HepG2 (cell line): ENCODE data around the gene ZNF341. TPM values are rescaled to one million over a fixed set of nuclear protein-coding genes. Genes with fewer than 3 reads are reported as not detected.

Source experiments
- ARHGAP35 ChIP-seq: sonication (generic); formaldehyde crosslinking; IDR thresholded peaks from 2 replicates; pipeline ENCODE4 v1.9.0; 2022; ENCODE audit warnings: mild to moderate bottlenecking, inconsistent platforms, moderate library complexity, missing genetic modification reagents, borderline replicate concordance
- ATM ChIP-seq: fragments of 450-650 bp; IDR thresholded peaks from 2 replicates; pipeline ENCODE4 v1.7.1; 2017; ENCODE audit warnings: mild to moderate bottlenecking, borderline replicate concordance
- JARID2 ChIP-seq: sonication (generic); formaldehyde crosslinking; IDR thresholded peaks from 2 replicates; pipeline ENCODE4 v1.8.1; 2023; ENCODE audit warnings: missing genetic modification reagents, inconsistent platforms; ENCODE audit not compliant: insufficient replicate concordance
- JUND ChIP-seq: sonication (generic); formaldehyde crosslinking; IDR thresholded peaks from 2 replicates; pipeline ENCODE4 v1.8.0; 2022; ENCODE audit warnings: mild to moderate bottlenecking, missing genetic modification reagents
- MAF1 ChIP-seq: sonication (generic); formaldehyde crosslinking; IDR thresholded peaks from 2 replicates; pipeline ENCODE4 v1.5.0; 2020; ENCODE audit warnings: missing genetic modification reagents, borderline replicate concordance
- NFIC ChIP-seq: IDR thresholded peaks from 2 replicates; pipeline ENCODE4 v1.6.1; 2012; ENCODE audit warnings: mild to moderate bottlenecking, low read length, inconsistent platforms
- RBAK ChIP-seq: sonication (generic); formaldehyde crosslinking; IDR thresholded peaks from 2 replicates; pipeline ENCODE4 v1.5.1; 2020; ENCODE audit warnings: mild to moderate bottlenecking, missing genetic modification reagents
- RFXANK ChIP-seq: IDR thresholded peaks from 2 replicates; pipeline ENCODE4 v1.6.1; 2016
- ZEB1 ChIP-seq: IDR thresholded peaks from 2 replicates; pipeline ENCODE4 v1.6.1; 2012; ENCODE audit warnings: mild to moderate bottlenecking, low read depth, inconsistent platforms; ENCODE audit not compliant: insufficient replicate concordance
- ZNF225 ChIP-seq: sonication (generic); formaldehyde crosslinking; IDR thresholded peaks from 2 replicates; pipeline ENCODE4 v1.4.0; 2020; ENCODE audit warnings: mild to moderate bottlenecking, missing genetic modification reagents
- ZNF382 ChIP-seq: sonication (generic); formaldehyde crosslinking; IDR thresholded peaks from 2 replicates; pipeline ENCODE4 v1.5.0; 2020; ENCODE audit warnings: missing genetic modification reagents, mild to moderate bottlenecking, borderline replicate concordance
- ZNF589 ChIP-seq: sonication (generic); formaldehyde crosslinking; conservative IDR thresholded peaks from 2 replicates; pipeline ENCODE4 v1.8.0; 2022; ENCODE audit warnings: mild to moderate bottlenecking, moderate library complexity, missing genetic modification reagents
- ZNF724P ChIP-seq: sonication (generic); formaldehyde crosslinking; IDR thresholded peaks from 2 replicates; pipeline ENCODE4 v1.8.0; 2022; ENCODE audit warnings: missing genetic modification reagents, borderline replicate concordance
- polyA plus RNA-seq, 8 experiments: library from polyadenylated mRNA; depleted of rRNA in 3 of 8; stranded (reverse) in 7 of 8; unstranded in 1 of 8; fragments of >200 nt; fragmentation: Illumina TruSeq in 4 of 8; extraction: Trizol in 4 of 8; gene quantifications; 2 replicates each; pipeline versions ENCODE4 v1.2.1 to v1.2.3, GENCODE V29; 2011 to 2016; ENCODE audit warnings: low read depth in 4 of 8, missing spikeins in 1 of 8, mixed read lengths in 1 of 8; ENCODE audit not compliant: insufficient read depth in 1 of 8
- total RNA-seq, 5 experiments: library from RNA; depleted of rRNA; stranded (reverse); fragments of >200 nt; fragmentation: Illumina TruSeq; extraction: Trizol; gene quantifications; 2 replicates each; pipeline ENCODE4 v1.2.3, GENCODE V29; 2016; ENCODE audit warnings: low read depth in 1 of 5
- TF ChIP-seq, protein P1 (sequence below): sonication (generic); formaldehyde crosslinking; IDR thresholded peaks from 2 replicates; pipeline ENCODE4 v1.4.0; 2020; ENCODE audit warnings: missing genetic modification reagents
- TF ChIP-seq, protein P2 (sequence below): sonication (generic); formaldehyde crosslinking; IDR thresholded peaks from 2 replicates; pipeline ENCODE4 v1.8.1; 2023; ENCODE audit warnings: mild to moderate bottlenecking, missing genetic modification reagents
- TF ChIP-seq, protein P3 (sequence below): sonication (generic); formaldehyde crosslinking; IDR thresholded peaks from 2 replicates; pipeline ENCODE4 v1.8.1; 2022; ENCODE audit warnings: mild to moderate bottlenecking, missing genetic modification reagents
- TF ChIP-seq, protein P4 (sequence below): sonication (generic); formaldehyde crosslinking; IDR thresholded peaks from 2 replicates; pipeline ENCODE4 v1.4.0; 2020; ENCODE audit warnings: missing genetic modification reagents
- TF ChIP-seq, protein P5 (sequence below): sonication (generic); formaldehyde crosslinking; IDR thresholded peaks from 2 replicates; pipeline ENCODE4 v1.8.0; 2022; ENCODE audit warnings: missing genetic modification reagents, mild to moderate bottlenecking, moderate library complexity, borderline replicate concordance

ZNF341 gene
- total and polyA plus RNA-seq, 2 of the 13 experiments (the other 11 are each of a cell fraction or from before 2014, with no cell fraction given), result 1.1 to 2.2 TPM

DNA sequence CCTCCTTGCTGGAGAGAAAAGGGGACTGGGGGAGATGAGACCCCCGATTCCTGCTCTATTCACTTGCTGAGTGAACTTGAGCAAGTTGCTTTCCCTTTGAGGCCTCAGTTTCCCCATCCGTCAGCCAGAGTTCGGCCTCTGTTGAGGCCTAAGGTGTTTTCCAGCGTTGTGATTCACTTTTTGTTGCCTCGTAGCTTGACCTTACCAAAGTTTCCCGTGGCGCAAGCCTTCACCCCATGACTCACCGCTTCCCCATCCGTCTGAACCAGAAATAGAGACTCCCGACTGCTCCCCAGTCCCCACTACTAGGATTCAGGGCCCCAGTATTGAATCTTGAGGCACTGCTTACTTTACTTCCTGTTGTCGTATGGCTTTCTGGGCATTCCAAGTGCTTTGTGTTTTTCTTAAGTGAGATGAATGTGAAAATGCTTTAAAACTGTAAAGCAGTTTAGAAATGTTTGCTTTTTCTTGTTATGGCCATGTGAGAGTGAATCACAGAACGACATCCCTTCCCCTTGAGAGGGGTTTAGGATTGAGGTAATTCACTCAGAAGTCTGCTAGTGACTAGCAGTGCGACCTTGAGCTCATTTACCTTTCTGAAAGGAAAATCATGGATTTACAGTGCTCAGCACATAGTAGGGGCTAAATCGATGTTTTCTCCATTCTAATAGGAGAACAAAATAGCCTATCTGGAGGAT, 80.5 kb downstream of the ZNF341 start (continued):
- no peak for TF ChIP-seq ZNF225 (CRISPR knock-in tag)
- TF ChIP-seq ZNF589, result no peak
- no peak for TF ChIP-seq MAF1 (CRISPR knock-in tag)
- no peak for TF ChIP-seq JUND (CRISPR knock-in tag)
- no peak for TF ChIP-seq JARID2 (CRISPR knock-in tag)
- TF ChIP-seq, protein P1, sequence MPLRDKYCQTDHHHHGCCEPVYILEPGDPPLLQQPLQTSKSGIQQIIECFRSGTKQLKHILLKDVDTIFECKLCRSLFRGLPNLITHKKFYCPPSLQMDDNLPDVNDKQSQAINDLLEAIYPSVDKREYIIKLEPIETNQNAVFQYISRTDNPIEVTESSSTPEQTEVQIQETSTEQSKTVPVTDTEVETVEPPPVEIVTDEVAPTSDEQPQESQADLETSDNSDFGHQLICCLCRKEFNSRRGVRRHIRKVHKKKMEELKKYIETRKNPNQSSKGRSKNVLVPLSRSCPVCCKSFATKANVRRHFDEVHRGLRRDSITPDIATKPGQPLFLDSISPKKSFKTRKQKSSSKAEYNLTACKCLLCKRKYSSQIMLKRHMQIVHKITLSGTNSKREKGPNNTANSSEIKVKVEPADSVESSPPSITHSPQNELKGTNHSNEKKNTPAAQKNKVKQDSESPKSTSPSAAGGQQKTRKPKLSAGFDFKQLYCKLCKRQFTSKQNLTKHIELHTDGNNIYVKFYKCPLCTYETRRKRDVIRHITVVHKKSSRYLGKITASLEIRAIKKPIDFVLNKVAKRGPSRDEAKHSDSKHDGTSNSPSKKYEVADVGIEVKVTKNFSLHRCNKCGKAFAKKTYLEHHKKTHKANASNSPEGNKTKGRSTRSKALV (CRISPR knock-in tag), result no peak
- no peak for TF ChIP-seq ARHGAP35 (CRISPR knock-in tag)
- TF ChIP-seq RFXANK (CRISPR knock-in tag), result no peak
- TF ChIP-seq ZEB1, result no peak
- no peak for TF ChIP-seq ATM
- TF ChIP-seq ZNF724P (CRISPR knock-in tag), result no peak
- TF ChIP-seq, protein P2, sequence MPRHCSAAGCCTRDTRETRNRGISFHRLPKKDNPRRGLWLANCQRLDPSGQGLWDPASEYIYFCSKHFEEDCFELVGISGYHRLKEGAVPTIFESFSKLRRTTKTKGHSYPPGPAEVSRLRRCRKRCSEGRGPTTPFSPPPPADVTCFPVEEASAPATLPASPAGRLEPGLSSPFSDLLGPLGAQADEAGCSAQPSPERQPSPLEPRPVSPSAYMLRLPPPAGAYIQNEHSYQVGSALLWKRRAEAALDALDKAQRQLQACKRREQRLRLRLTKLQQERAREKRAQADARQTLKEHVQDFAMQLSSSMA (CRISPR knock-in tag), result 0 out of 2 replicates have a peak, but pooled peaks have one; percentile 5
- no peak for TF ChIP-seq NFIC
- TF ChIP-seq ZNF382 (CRISPR knock-in tag), result no peak
- TF ChIP-seq RBAK (CRISPR knock-in tag), result no peak
- TF ChIP-seq, protein P3, sequence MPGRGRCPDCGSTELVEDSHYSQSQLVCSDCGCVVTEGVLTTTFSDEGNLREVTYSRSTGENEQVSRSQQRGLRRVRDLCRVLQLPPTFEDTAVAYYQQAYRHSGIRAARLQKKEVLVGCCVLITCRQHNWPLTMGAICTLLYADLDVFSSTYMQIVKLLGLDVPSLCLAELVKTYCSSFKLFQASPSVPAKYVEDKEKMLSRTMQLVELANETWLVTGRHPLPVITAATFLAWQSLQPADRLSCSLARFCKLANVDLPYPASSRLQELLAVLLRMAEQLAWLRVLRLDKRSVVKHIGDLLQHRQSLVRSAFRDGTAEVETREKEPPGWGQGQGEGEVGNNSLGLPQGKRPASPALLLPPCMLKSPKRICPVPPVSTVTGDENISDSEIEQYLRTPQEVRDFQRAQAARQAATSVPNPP (CRISPR knock-in tag), result no peak
- TF ChIP-seq, protein P4, sequence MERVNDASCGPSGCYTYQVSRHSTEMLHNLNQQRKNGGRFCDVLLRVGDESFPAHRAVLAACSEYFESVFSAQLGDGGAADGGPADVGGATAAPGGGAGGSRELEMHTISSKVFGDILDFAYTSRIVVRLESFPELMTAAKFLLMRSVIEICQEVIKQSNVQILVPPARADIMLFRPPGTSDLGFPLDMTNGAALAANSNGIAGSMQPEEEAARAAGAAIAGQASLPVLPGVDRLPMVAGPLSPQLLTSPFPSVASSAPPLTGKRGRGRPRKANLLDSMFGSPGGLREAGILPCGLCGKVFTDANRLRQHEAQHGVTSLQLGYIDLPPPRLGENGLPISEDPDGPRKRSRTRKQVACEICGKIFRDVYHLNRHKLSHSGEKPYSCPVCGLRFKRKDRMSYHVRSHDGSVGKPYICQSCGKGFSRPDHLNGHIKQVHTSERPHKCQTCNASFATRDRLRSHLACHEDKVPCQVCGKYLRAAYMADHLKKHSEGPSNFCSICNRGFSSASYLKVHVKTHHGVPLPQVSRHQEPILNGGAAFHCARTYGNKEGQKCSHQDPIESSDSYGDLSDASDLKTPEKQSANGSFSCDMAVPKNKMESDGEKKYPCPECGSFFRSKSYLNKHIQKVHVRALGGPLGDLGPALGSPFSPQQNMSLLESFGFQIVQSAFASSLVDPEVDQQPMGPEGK (CRISPR knock-in tag), result 0 out of 2 replicates have a peak, but pooled peaks have one; percentile 14
- TF ChIP-seq, protein P5, sequence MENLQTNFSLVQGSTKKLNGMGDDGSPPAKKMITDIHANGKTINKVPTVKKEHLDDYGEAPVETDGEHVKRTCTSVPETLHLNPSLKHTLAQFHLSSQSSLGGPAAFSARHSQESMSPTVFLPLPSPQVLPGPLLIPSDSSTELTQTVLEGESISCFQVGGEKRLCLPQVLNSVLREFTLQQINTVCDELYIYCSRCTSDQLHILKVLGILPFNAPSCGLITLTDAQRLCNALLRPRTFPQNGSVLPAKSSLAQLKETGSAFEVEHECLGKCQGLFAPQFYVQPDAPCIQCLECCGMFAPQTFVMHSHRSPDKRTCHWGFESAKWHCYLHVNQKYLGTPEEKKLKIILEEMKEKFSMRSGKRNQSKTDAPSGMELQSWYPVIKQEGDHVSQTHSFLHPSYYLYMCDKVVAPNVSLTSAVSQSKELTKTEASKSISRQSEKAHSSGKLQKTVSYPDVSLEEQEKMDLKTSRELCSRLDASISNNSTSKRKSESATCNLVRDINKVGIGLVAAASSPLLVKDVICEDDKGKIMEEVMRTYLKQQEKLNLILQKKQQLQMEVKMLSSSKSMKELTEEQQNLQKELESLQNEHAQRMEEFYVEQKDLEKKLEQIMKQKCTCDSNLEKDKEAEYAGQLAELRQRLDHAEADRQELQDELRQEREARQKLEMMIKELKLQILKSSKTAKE (CRISPR knock-in tag), result no peak
